ENCODE data around the gene FBXW4. TPM values are rescaled to one million over a fixed set of nuclear protein-coding genes. Genes with fewer than 3 reads are reported as not detected.

Gene FBXW4
- total RNA-seq, 4 donors from 2014 or later, result 48.4 to 91.6 (median 55.6) TPM

DNA sequence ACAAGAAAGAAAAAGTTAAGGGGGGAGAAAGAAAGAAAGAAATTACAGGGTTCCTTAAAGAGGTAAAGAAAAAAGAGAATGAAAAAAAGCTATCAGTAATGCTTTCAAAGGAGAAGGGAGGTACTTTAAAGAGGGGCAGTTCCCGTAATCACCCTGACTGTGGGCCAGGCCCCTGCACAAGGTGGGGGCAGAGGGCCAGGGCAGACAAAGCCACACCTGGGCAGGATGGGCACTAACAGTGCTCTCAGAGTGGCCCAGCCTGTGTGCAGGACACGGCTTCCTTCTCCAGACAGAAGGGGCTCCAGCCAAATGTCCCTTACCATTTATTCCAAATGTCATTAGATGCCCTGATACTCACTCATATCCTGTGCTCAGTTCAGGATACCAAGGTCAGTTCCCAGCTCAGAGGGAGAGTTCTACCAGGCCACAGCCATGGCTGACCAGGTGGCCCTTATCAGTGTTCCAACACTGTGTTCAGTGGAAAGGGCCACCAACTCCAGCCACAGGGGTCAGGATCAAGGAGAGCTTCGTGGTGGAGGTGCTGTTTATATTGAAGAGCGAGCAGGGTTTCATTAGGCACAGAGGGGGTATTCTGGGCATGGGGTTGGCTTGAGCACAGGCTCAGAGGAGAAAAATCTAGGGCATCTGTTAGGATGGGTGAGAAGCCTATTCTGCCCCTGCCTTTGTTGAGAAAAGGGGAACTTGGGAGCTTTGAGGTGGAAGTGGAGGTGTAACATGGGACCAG lies 77.0 kb downstream of the FBXW4 start:
- H3K4me1 ChIP-seq, result no peaks in the 10 kb centered on the region
- no peak overlapping the region for H3K4me3 ChIP-seq
- H3K27ac ChIP-seq, result no peak overlapping the region
- 90 to 100% methylated on average over 1 to 4 of the region's 4 CpGs for WGBS, 2 donors (ENCODE audit: low coverage in 1 of 2)
- intact Hi-C loops (cut with DNase I; ENCODE audit: low total_unique reads), result no loop called here
- H3K27me3 ChIP-seq, result no peaks in the 10 kb centered on the region
- H3K9me3 ChIP-seq, result no peaks in the 10 kb centered on the region
- peaks cover 0 to 10% (median 4%) of the 10 kb centered on the region in 4 donors for H3K36me3 ChIP-seq
- in situ Hi-C loops (cut with MboI; ENCODE audit: low pct_ligation_motif_present in 1 of 4, low pct_unique_long_range_greater_than_20kb in 1 of 4, low sequenced_read_pairs in 3 of 4), result no loop called here
- TF ChIP-seq EP300 (IDR thresholded peaks at IDR 0.05; ENCODE audit: low read depth) (no peak), POLR2A (IDR thresholded peaks at IDR 0.05) (no peak), POLR2AphosphoS5 (IDR thresholded peaks at IDR 0.05) (no peak)
- TF ChIP-seq, protein P1, sequence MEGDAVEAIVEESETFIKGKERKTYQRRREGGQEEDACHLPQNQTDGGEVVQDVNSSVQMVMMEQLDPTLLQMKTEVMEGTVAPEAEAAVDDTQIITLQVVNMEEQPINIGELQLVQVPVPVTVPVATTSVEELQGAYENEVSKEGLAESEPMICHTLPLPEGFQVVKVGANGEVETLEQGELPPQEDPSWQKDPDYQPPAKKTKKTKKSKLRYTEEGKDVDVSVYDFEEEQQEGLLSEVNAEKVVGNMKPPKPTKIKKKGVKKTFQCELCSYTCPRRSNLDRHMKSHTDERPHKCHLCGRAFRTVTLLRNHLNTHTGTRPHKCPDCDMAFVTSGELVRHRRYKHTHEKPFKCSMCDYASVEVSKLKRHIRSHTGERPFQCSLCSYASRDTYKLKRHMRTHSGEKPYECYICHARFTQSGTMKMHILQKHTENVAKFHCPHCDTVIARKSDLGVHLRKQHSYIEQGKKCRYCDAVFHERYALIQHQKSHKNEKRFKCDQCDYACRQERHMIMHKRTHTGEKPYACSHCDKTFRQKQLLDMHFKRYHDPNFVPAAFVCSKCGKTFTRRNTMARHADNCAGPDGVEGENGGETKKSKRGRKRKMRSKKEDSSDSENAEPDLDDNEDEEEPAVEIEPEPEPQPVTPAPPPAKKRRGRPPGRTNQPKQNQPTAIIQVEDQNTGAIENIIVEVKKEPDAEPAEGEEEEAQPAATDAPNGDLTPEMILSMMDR (IDR thresholded peaks at IDR 0.05), result no peak
- no peak for DNase-seq

DNA sequence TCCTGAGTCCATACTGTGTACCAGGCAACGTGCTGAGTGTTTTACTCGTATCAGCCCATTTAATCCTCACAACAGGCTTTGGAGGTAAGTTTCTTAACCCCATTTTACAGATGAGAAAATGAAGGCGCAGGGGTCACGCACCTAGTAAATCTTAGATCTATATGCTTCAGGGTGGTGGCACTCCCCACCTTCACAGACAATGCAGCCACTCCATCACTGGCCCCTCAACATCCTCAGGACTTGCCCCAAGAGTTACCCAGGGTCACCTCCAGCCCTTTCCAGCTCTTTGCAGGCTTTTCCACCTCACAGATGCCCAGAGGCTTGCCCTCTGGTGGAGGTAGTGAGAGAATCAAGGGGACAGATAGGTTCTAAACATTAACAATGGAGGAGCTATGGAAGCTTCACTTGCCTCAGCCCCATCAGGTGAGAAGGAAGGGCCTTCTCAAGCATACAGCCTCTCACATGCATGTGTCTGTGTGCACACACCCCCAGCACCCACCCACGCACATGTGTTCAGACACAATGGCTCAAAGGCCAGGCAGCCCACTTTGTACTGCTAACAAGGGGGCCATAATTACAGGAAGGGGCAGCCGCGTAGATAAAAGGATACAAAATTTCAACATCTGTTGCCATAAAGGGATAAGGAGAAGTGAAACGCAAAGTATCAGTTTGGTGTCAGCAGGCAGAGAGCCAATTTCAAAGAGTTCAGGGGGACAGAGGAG lies 77.7 kb downstream of the FBXW4 start:
- Histone ChIP-seq H3K4me1 (no peaks in the 10 kb centered on the region), H3K4me3 (no peak overlapping the region), H3K9me3 (no peaks in the 10 kb centered on the region), H3K27me3 (no peaks in the 10 kb centered on the region), H3K36me3 (peaks cover 0 to 9% (median 4%) of the 10 kb centered on the region in 4 donors), H3K27ac (no peak overlapping the region)
- 88% methylated on average over 7 to 8 of the region's 8 CpGs for WGBS, 2 donors (ENCODE audit: low coverage in 1 of 2)
- no peak for DNase-seq
- in situ Hi-C loops (cut with MboI; ENCODE audit: low pct_ligation_motif_present in 1 of 4, low pct_unique_long_range_greater_than_20kb in 1 of 4, low sequenced_read_pairs in 3 of 4), result no loop called here
- intact Hi-C loops (cut with DNase I; ENCODE audit: low total_unique reads), result no loop called here
- TF ChIP-seq, protein P1 (IDR thresholded peaks at IDR 0.05), result no peak
- TF ChIP-seq POLR2A (IDR thresholded peaks at IDR 0.05) (no peak), POLR2AphosphoS5 (IDR thresholded peaks at IDR 0.05) (no peak), EP300 (IDR thresholded peaks at IDR 0.05; ENCODE audit: low read depth) (no peak)

DNA sequence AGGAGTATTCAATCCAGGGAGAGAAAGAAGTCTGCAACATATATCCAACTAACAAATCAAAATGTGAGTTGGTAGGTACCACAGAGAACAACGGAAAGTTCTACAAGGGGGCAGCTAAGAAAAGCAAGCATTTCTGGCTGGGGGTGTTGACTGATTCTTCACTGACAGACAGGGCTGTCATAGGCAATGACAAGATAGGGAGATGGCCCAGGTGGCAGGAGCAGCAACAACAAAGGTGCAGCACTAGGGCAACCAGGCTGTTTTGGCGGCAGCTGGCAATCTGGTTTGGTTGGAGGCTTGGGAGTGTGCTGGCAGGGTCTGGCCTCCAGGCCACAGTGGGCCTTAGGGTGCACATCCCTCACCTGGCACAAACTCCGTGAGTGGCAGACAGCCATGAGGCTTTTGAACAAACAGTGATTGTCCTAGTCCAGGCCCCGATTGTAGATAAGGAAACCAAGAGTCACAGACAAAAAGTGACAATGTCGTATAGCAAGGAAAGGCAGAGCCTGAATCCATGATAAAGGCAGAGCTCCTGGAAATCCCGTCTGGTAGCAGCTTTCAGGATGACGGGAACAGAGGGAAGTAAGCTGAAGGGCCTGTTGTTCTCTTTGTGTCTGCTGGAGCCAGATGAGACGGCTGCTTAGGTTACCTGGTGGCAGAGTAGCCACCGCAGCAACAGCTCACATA lies 78.4 kb downstream of the FBXW4 start:
- peaks cover 0 to 7% (median 1%) of the 10 kb centered on the region in 4 donors for H3K36me3 ChIP-seq
- H3K4me1 ChIP-seq, result no peaks in the 10 kb centered on the region
- no peaks in the 10 kb centered on the region for H3K27me3 ChIP-seq
- WGBS, 2 donors (ENCODE audit: low coverage in 1 of 2), result 86 to 88% methylated on average over 7 to 9 of the region's 9 CpGs
- no peak for DNase-seq
- H3K9me3 ChIP-seq, result no peaks in the 10 kb centered on the region
- TF ChIP-seq, protein P1 (IDR thresholded peaks at IDR 0.05), result no peak
- TF ChIP-seq POLR2AphosphoS5 (IDR thresholded peaks at IDR 0.05) (no peak), POLR2A (IDR thresholded peaks at IDR 0.05) (no peak), EP300 (IDR thresholded peaks at IDR 0.05; ENCODE audit: low read depth) (no peak)
- intact Hi-C loops (cut with DNase I; ENCODE audit: low total_unique reads), result no loop called here
- in situ Hi-C loops (cut with MboI; ENCODE audit: low pct_ligation_motif_present in 1 of 4, low pct_unique_long_range_greater_than_20kb in 1 of 4, low sequenced_read_pairs in 3 of 4), result no loop called here
- H3K27ac ChIP-seq, result no peak overlapping the region
- no peak overlapping the region for H3K4me3 ChIP-seq

DNA sequence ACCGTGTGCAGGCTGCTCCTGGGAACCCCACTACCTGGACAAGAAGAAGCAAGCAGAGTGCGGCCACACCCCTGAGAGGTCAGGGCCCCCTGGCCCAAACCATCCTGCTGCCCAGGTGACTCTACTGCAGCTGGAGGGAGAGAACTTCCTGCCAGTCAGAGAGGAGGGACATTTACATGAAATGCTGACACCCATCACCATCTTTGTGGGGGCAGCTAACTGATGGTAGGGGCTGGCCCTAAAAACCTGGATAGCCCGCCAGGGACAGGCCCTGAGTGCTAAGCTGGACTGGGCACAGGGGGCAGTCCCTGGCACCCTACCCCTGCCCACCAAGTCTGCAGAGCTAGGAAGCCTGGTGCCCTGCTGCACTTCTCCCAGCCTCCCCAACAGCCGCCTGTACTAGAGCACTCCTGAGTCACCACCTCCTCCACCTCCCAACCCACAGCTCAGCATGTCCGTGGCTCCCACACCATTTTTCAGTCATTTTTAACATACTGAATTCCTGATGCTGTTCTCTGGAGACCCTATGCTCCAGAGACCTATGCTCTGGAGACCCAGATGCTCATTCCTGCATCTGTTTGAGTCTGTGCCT lies 79.3 kb downstream of the FBXW4 start:
- peaks cover 0 to 15% (median 4%) of the 10 kb centered on the region in 4 donors for H3K36me3 ChIP-seq
- H3K4me1 ChIP-seq, result no peaks in the 10 kb centered on the region
- intact Hi-C loops (cut with DNase I; ENCODE audit: low total_unique reads), result no loop called here
- no peaks in the 10 kb centered on the region for H3K27me3 ChIP-seq
- no peak for DNase-seq
- no peaks in the 10 kb centered on the region for H3K9me3 ChIP-seq
- 88% methylated on average over 4 of the region's 5 CpGs; no CpG with 5 or more reads in 1 of the 2 donors for WGBS, 2 donors (ENCODE audit: low coverage in 1 of 2)
- TF ChIP-seq POLR2A (IDR thresholded peaks at IDR 0.05) (no peak), POLR2AphosphoS5 (IDR thresholded peaks at IDR 0.05) (no peak), EP300 (IDR thresholded peaks at IDR 0.05; ENCODE audit: low read depth) (no peak)
- TF ChIP-seq, protein P1 (IDR thresholded peaks at IDR 0.05), result no peak
- no peak overlapping the region for H3K27ac ChIP-seq
- in situ Hi-C loops (cut with MboI; ENCODE audit: low pct_ligation_motif_present in 1 of 4, low pct_unique_long_range_greater_than_20kb in 1 of 4, low sequenced_read_pairs in 3 of 4), result no loop called here
- no peak overlapping the region for H3K4me3 ChIP-seq

Measured in transverse colon (tissue), 4 donors.